ENCODE results near the gene HIC1.

The HIC1 gene

DNA sequence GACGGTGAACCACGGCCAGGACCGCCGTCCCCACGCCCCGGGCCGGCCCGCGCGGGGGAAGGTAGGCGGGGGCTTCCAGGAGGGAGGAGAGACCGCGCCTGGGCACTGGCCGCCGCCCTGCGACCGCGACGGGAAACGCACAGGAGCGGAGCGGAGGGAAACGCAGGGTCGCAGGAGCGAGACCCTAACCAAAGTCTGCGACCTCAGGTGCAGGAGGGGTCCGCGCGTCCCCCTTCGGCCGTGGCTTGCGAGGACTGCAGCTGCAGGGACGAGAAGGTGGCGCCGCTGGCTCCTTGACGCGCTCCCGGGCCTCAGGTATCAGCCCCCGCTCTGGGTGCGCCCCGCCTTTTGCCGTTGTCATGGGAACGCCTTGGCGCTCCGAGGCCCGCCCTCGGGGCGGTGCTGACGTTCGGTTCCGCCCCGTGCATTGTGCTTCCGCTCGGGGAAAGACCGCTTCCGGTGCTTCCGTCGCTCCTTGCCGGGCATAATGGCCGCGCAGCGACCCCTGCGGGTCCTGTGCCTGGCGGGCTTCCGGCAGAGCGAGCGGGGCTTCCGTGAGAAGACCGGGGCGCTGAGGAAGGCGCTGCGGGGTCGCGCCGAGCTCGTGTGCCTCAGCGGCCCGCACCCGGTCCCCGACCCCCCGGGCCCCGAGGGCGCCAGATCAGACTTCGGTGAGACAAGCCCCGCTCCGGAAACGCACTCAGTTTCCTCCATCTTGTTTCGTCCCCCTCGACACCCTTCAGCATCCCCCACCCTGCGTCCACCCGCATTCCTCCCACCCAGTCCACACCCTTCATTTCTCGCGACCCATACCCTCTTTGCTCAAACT, 13.1 kb upstream of the HIC1 start, which contains the start of gene OVCA2:
TSS of gene OVCA2 (plus strand) at position 462 of the 829 bp plus-strand sequence. CDS start at position 488, 26 bp downstream.
- H3K36me3 ChIP-seq (ENCODE audit: control insufficient read depth, insufficient read depth, low read length) = peaks cover 2% of the 10 kb centered on the region

DNA sequence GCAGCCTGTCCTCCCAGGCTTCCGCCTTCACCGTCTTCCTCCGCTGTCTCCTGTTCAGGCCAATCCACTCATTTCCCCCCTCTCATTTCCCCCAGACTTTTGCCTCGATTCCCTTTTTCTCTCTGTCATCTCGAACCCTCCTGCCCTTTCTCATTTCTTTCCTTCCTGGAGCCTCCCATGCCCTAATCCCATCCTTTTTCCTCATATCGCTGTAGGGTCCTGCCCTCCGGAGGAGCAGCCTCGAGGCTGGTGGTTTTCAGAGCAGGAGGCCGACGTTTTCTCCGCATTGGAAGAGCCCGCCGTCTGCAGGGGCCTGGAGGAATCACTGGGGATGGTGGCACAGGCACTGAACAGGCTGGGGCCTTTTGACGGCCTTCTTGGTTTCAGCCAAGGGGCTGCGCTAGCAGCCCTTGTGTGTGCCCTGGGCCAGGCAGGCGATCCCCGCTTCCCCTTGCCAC, 12.5 kb upstream of the HIC1 start:
- Histone ChIP-seq H3K9ac (ENCODE audit: low read length) (peak overlapping the region; percentile 86), H3K36me3 (ENCODE audit: control insufficient read depth, insufficient read depth, low read length) (no peaks in the 10 kb centered on the region), H3K27me3 (ENCODE audit: control insufficient read depth, insufficient read depth, low read length) (no peaks in the 10 kb centered on the region), H3K9me3 (ENCODE audit: control insufficient read depth, low read length) (no peaks in the 10 kb centered on the region), H3K4me3 (ENCODE audit: low read length) (peak overlapping the region; percentile 95), H3K4me1 (ENCODE audit: control insufficient read depth, insufficient read depth, low read length) (peaks cover 17% of the 10 kb centered on the region)

More for the DNA sequence above, 13.1 kb upstream of the HIC1 start, which contains the start of gene OVCA2:
- Histone ChIP-seq H3K27me3 (ENCODE audit: control insufficient read depth, insufficient read depth, low read length) (no peaks in the 10 kb centered on the region), H3K9ac (ENCODE audit: low read length) (peak within 1 kb of the TSS; percentile 86), H3K4me3 (ENCODE audit: low read length) (peak within 1 kb of the TSS; percentile 95), H3K4me1 (ENCODE audit: control insufficient read depth, insufficient read depth, low read length) (peaks cover 17% of the 10 kb centered on the region), H3K9me3 (ENCODE audit: control insufficient read depth, low read length) (no peaks in the 10 kb centered on the region)

- Histone ChIP-seq H3K9me3 (ENCODE audit: control insufficient read depth, low read length) (no peaks in the 10 kb centered on the region), H3K36me3 (ENCODE audit: control insufficient read depth, insufficient read depth, low read length) (no peaks in the 10 kb centered on the region), H3K27me3 (ENCODE audit: control insufficient read depth, insufficient read depth, low read length) (no peaks in the 10 kb centered on the region), H3K9ac (ENCODE audit: low read length) (peak overlapping the region; percentile 86), H3K4me3 (ENCODE audit: low read length) (peak overlapping the region; percentile 95), H3K4me1 (ENCODE audit: control insufficient read depth, insufficient read depth, low read length) (peaks cover 17% of the 10 kb centered on the region)
Observed at GRCh38 chr17:2042933-2043332, 12.0 kb upstream of the HIC1 start.

DNA sequence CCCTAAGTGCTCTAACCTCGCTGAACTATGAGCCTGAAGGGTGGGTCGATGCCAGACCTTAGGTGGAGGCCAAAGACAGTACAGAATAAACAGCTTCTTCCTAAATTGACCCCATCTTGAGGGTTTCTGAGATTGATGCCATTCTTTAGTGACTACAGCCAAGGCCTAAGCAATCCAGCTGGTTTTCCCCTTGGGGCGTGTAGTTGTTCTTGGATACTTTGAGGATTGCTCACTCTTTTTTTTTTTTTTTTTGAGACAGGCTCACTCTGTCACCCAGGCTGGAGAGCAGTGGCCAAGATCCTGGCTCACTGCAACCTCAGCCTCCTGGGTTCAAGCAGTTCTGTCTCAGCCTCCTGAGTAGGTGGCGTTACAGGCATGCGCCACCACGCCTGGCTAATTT, 11.1 kb upstream of the HIC1 start:
- Histone ChIP-seq H3K36me3 (ENCODE audit: control insufficient read depth, insufficient read depth, low read length) (no peaks in the 10 kb centered on the region), H3K4me3 (ENCODE audit: low read length) (no peak overlapping the region), H3K4me1 (ENCODE audit: control insufficient read depth, insufficient read depth, low read length) (peaks cover 20% of the 10 kb centered on the region), H3K9me3 (ENCODE audit: control insufficient read depth, low read length) (no peaks in the 10 kb centered on the region), H3K27me3 (ENCODE audit: control insufficient read depth, insufficient read depth, low read length) (no peaks in the 10 kb centered on the region), H3K9ac (ENCODE audit: low read length) (peak overlapping the region; percentile 29)

DNA sequence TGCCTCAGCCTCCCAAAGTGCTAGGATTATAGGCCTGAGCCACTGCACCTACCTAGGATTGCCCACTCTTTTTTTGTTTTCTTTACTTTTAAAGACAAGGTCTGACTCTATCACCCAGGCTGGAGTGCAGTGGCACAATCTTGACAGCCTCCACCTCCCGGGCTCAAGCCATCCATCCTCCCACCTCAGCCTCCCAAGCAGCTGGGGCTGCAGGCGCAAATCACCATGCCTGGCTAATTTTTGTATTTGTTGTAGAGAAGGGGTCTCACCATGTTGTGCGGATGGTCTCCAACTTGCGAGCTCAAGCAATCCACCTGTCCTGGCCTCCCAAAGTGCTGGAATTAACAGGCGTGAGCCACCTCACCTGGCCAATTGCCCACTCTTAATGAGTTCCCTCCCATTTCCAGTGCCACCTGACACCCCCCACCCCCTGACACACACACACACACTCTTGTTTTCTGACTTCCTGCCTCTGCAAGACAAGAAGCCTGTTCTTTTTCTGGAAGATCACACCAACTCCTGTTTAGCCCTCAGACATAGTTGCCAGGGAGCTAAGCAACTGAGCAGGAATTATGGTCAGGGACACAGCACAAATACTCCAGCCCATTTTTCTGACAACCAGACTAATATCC, 10.5 kb upstream of the HIC1 start:
- H3K9ac ChIP-seq (ENCODE audit: low read length) = no peak overlapping the region
- no peak overlapping the region for H3K4me3 ChIP-seq (ENCODE audit: low read length)
- H3K9me3 ChIP-seq (ENCODE audit: control insufficient read depth, low read length) = no peaks in the 10 kb centered on the region
- H3K4me1 ChIP-seq (ENCODE audit: control insufficient read depth, insufficient read depth, low read length) = peaks cover 26% of the 10 kb centered on the region
- H3K27me3 ChIP-seq (ENCODE audit: control insufficient read depth, insufficient read depth, low read length) = no peaks in the 10 kb centered on the region
- H3K36me3 ChIP-seq (ENCODE audit: control insufficient read depth, insufficient read depth, low read length) = no peaks in the 10 kb centered on the region

- no peak overlapping the region for H3K9ac ChIP-seq (ENCODE audit: low read length)
- peaks cover 16% of the 10 kb centered on the region for H3K4me1 ChIP-seq (ENCODE audit: control insufficient read depth, insufficient read depth, low read length)
- H3K4me3 ChIP-seq (ENCODE audit: low read length) = no peak overlapping the region
- H3K9me3 ChIP-seq (ENCODE audit: control insufficient read depth, low read length) = no peaks in the 10 kb centered on the region
- peaks cover 12% of the 10 kb centered on the region for H3K27me3 ChIP-seq (ENCODE audit: control insufficient read depth, insufficient read depth, low read length)
- no peaks in the 10 kb centered on the region for H3K36me3 ChIP-seq (ENCODE audit: control insufficient read depth, insufficient read depth, low read length)
Observed at GRCh38 chr17:2047590-2047989, 7.3 kb upstream of the HIC1 start.

GRCh38 chr17:2048805-2049204, 6.1 kb upstream of the HIC1 start:
- Histone ChIP-seq H3K36me3 (ENCODE audit: control insufficient read depth, insufficient read depth, low read length) (no peaks in the 10 kb centered on the region), H3K27me3 (ENCODE audit: control insufficient read depth, insufficient read depth, low read length) (peaks cover 23% of the 10 kb centered on the region), H3K4me1 (ENCODE audit: control insufficient read depth, insufficient read depth, low read length) (peaks cover 16% of the 10 kb centered on the region), H3K9me3 (ENCODE audit: control insufficient read depth, low read length) (no peaks in the 10 kb centered on the region), H3K4me3 (ENCODE audit: low read length) (no peak overlapping the region), H3K9ac (ENCODE audit: low read length) (peak overlapping the region; percentile 64)

GRCh38 chr17:2049333-2050299, 5.3 kb upstream of the HIC1 start:
- peak overlapping the region; percentile 64 for H3K9ac ChIP-seq (ENCODE audit: low read length)
- no peaks in the 10 kb centered on the region for H3K36me3 ChIP-seq (ENCODE audit: control insufficient read depth, insufficient read depth, low read length)
- peaks cover 24% of the 10 kb centered on the region for H3K4me1 ChIP-seq (ENCODE audit: control insufficient read depth, insufficient read depth, low read length)
- peak overlapping the region; percentile 56 for H3K4me3 ChIP-seq (ENCODE audit: low read length)
- peaks cover 31% of the 10 kb centered on the region for H3K27me3 ChIP-seq (ENCODE audit: control insufficient read depth, insufficient read depth, low read length)
- H3K9me3 ChIP-seq (ENCODE audit: control insufficient read depth, low read length) = no peaks in the 10 kb centered on the region

GRCh38 chr17:2050300-2051060, 4.4 kb upstream of the HIC1 start:
- Histone ChIP-seq H3K27me3 (ENCODE audit: control insufficient read depth, insufficient read depth, low read length) (peaks cover 39% of the 10 kb centered on the region), H3K9ac (ENCODE audit: low read length) (no peak overlapping the region), H3K4me3 (ENCODE audit: low read length) (no peak overlapping the region), H3K36me3 (ENCODE audit: control insufficient read depth, insufficient read depth, low read length) (no peaks in the 10 kb centered on the region), H3K9me3 (ENCODE audit: control insufficient read depth, low read length) (no peaks in the 10 kb centered on the region), H3K4me1 (ENCODE audit: control insufficient read depth, insufficient read depth, low read length) (peaks cover 30% of the 10 kb centered on the region)

- Histone ChIP-seq H3K27me3 (ENCODE audit: control insufficient read depth, insufficient read depth, low read length) (peaks cover 45% of the 10 kb centered on the region), H3K9ac (ENCODE audit: low read length) (no peak overlapping the region), H3K36me3 (ENCODE audit: control insufficient read depth, insufficient read depth, low read length) (no peaks in the 10 kb centered on the region), H3K4me1 (ENCODE audit: control insufficient read depth, insufficient read depth, low read length) (peaks cover 31% of the 10 kb centered on the region), H3K9me3 (ENCODE audit: control insufficient read depth, low read length) (no peaks in the 10 kb centered on the region), H3K4me3 (ENCODE audit: low read length) (no peak overlapping the region)
Observed at GRCh38 chr17:2051061-2051932, 3.6 kb upstream of the HIC1 start.

Measured in mucosa of stomach (tissue), 1 donor.